Aorta (tissue), 5 donors: ENCODE data around the gene TMCO4. TPM values are rescaled to one million over a fixed set of nuclear protein-coding genes. Genes with fewer than 3 reads are reported as not detected.

Experiments used
- ATAC-seq: fragments of 200-7000 bp; cut with Tn5 transposase; one replicate; pipeline ENCODE4 v1.9.1; 2022; ENCODE audit warnings: moderate library complexity; ENCODE audit not compliant: low FRiP score
- DNase-seq, 2 donors: peaks; one replicate each; pipeline ENCODE4 v3.0.0-alpha.2; 2020
- H3K27ac ChIP-seq, 2 donors: one replicate each; pipeline ENCODE4 v1.5.1; 2013; ENCODE audit warnings: low read length in 2 of 2, mild to moderate bottlenecking in 2 of 2, moderate library complexity in 2 of 2, control low read depth in 1 of 2, inconsistent platforms in 1 of 2, low read depth in 1 of 2
- H3K27me3 ChIP-seq, 2 donors: one replicate each; pipeline ENCODE4 v1.6.1; 2013; ENCODE audit warnings: control low read depth in 1 of 2, low read length in 1 of 2, mild to moderate bottlenecking in 1 of 2, moderate library complexity in 1 of 2; ENCODE audit not compliant: insufficient read depth in 2 of 2, control insufficient read depth in 1 of 2
- H3K36me3 ChIP-seq, 2 donors: one replicate each; pipeline ENCODE4 v1.6.1; 2013; ENCODE audit warnings: control low read depth in 1 of 2, low read length in 1 of 2, mild to moderate bottlenecking in 1 of 2; ENCODE audit not compliant: insufficient read depth in 2 of 2, control insufficient read depth in 1 of 2
- H3K4me1 ChIP-seq, 2 donors: one replicate each; pipeline ENCODE4 v1.6.1; 2013; ENCODE audit warnings: low read length in 2 of 2, control low read depth in 1 of 2, mild to moderate bottlenecking in 1 of 2, moderate library complexity in 1 of 2; ENCODE audit not compliant: insufficient read depth in 2 of 2, control insufficient read depth in 1 of 2
- H3K4me3 ChIP-seq, 2 donors: one replicate each; pipeline ENCODE4 v1.5.1; 2013; ENCODE audit warnings: low read length in 2 of 2, control low read depth in 1 of 2, mild to moderate bottlenecking in 1 of 2
- H3K9me3 ChIP-seq: one replicate; pipeline ENCODE4 v1.6.1; 2013; ENCODE audit warnings: mild to moderate bottlenecking, low read length; ENCODE audit not compliant: control insufficient read depth
- WGBS, 2 donors: extraction: QIAGEN DNeasy Blood & Tissue Kit; methylation state at CpG; one replicate each; pipeline ENCODE4 v1.1.7; 2013; 5-methylcytosine and 5-hydroxymethylcytosine counted together
- intact Hi-C, 2 donors: fragments of 100-400 bp; cut with DNase I; formaldehyde crosslinking; loops; one replicate each; pipeline versions ENCODE4 v1.14.2 to v1.15.0; 2022
- polyA plus RNA-seq, 2 donors: library from polyadenylated mRNA; stranded (reverse); fragments of 200-250 nt; gene quantifications; one replicate each; pipeline ENCODE4 v1.2.3, GENCODE V29; 2013
- total RNA-seq, 2 donors: library from RNA; stranded (reverse); fragmentation: NEBNext Ultra II Directional; extraction: Animal tissue kit (Norgen Biotek cat#: 25700); gene quantifications; one replicate each; pipeline ENCODE4 v1.2.1, GENCODE V29; 2021
- donor health status: healthy with polysubstance abuse.
- donor health status: Bipolar disorder and iron deficiency.
- donor health status: DM: no; HTN: no; CAD: no.
- donor health status: DM: no; HTN: no; CAD: no.
- donor health status: DM: yes; HTN: yes; CAD: no.

Gene TMCO4
- total and polyA plus RNA-seq, 4 donors = 18.7 to 37.1 (median 27.9) TPM

- Histone ChIP-seq H3K36me3 (no peaks in the 10 kb centered on the region), H3K4me3 (no peak overlapping the region), H3K27me3 (no peaks in the 10 kb centered on the region), H3K4me1 (no peaks in the 10 kb centered on the region), H3K27ac (no peak overlapping the region), H3K9me3 (no peaks in the 10 kb centered on the region)
- DNase-seq (no peak), ATAC-seq (no peak)
- WGBS, 2 donors = 77 to 80% methylated on average over 18 of the region's 18 CpGs
- intact Hi-C loops = loop anchor here in 1 of 2 donors (5.0 kb wide), 1 partner anchor 41 kb away; no protein-coding TSS in a partner anchor
Observed at GRCh38 chr1:19768353-19769210, 31.1 kb downstream of the TMCO4 start.

GRCh38 chr1:19765623-19766022 is 34.1 kb downstream of the TMCO4 start:
- intact Hi-C loops = loop anchor here in 1 of 2 donors (5.0 kb wide), 1 partner anchor 38 kb away; no protein-coding TSS in a partner anchor
- WGBS, 2 donors = 36 to 59% methylated on average over 10 of the region's 10 CpGs

GRCh38 chr1:19764848-19765247 is 34.9 kb downstream of the TMCO4 start:
- Histone ChIP-seq H3K4me3 (no peak overlapping the region), H3K9me3 (no peaks in the 10 kb centered on the region), H3K27ac (no peak overlapping the region), H3K27me3 (no peaks in the 10 kb centered on the region), H3K36me3 (no peaks in the 10 kb centered on the region), H3K4me1 (no peaks in the 10 kb centered on the region)
- 87 to 88% methylated on average over 5 of the region's 5 CpGs for WGBS, 2 donors
- ATAC-seq (no peak), DNase-seq (no peak)
- intact Hi-C loops = loop anchor here (5.0 kb wide), 1 partner anchor 38 kb away; no protein-coding TSS in a partner anchor

More at GRCh38 chr1:19765623-19766022, 34.1 kb downstream of the TMCO4 start:
- Histone ChIP-seq H3K4me3 (no peak overlapping the region), H3K9me3 (no peaks in the 10 kb centered on the region), H3K36me3 (no peaks in the 10 kb centered on the region), H3K4me1 (no peaks in the 10 kb centered on the region), H3K27me3 (no peaks in the 10 kb centered on the region), H3K27ac (no peak overlapping the region)
- DNase-seq (peak in 1 of 2 donors; percentile 70), ATAC-seq (no peak)

- Histone ChIP-seq H3K27me3 (no peaks in the 10 kb centered on the region), H3K9me3 (no peaks in the 10 kb centered on the region), H3K4me1 (no peaks in the 10 kb centered on the region), H3K27ac (no peak overlapping the region), H3K36me3 (no peaks in the 10 kb centered on the region), H3K4me3 (no peak overlapping the region)
- ATAC-seq (no peak), DNase-seq (no peak)
- intact Hi-C loops = loop anchor here in 1 of 2 donors (5.0 kb wide), 1 partner anchor 35 kb away; no protein-coding TSS in a partner anchor
- 76% methylated on average over 11 of the region's 11 CpGs for WGBS, 2 donors
Observed at GRCh38 chr1:19762175-19762779, 37.4 kb downstream of the TMCO4 start.

GRCh38 chr1:19759740-19760089 is 40.0 kb downstream of the TMCO4 start:
- H3K27me3 ChIP-seq = no peaks in the 10 kb centered on the region
- DNase-seq (no peak), ATAC-seq (no peak)
- WGBS, 2 donors = 38 to 46% methylated on average over 1 of the region's 1 CpG
- no peaks in the 10 kb centered on the region for H3K9me3 ChIP-seq
- H3K27ac ChIP-seq = no peak overlapping the region
- no peaks in the 10 kb centered on the region for H3K36me3 ChIP-seq
- intact Hi-C loops = loop anchor here in 1 of 2 donors (5.0 kb wide), 1 partner anchor 32 kb away; no protein-coding TSS in a partner anchor
- H3K4me1 ChIP-seq = no peaks in the 10 kb centered on the region
- no peak overlapping the region for H3K4me3 ChIP-seq

- peak overlapping the region in 1 of 2 donors; percentile 15 for H3K27ac ChIP-seq
- no peak for ATAC-seq
- 50 to 54% methylated on average over 7 of the region's 7 CpGs for WGBS, 2 donors
Observed at GRCh38 chr1:19758227-19758830, 41.4 kb downstream of the TMCO4 start.

GRCh38 chr1:19757641-19758040 is 42.1 kb downstream of the TMCO4 start:
- H3K4me1 ChIP-seq = no peaks in the 10 kb centered on the region
- no peaks in the 10 kb centered on the region for H3K9me3 ChIP-seq
- DNase-seq (no peak), ATAC-seq (no peak)
- intact Hi-C loops = no loop called here
- H3K27ac ChIP-seq = no peak overlapping the region
- no peak overlapping the region for H3K4me3 ChIP-seq
- no peaks in the 10 kb centered on the region for H3K27me3 ChIP-seq
- H3K36me3 ChIP-seq = no peaks in the 10 kb centered on the region
- WGBS, 2 donors = 83 to 88% methylated on average over 4 of the region's 4 CpGs

More at GRCh38 chr1:19758227-19758830, 41.4 kb downstream of the TMCO4 start:
- H3K9me3 ChIP-seq = no peaks in the 10 kb centered on the region
- H3K4me1 ChIP-seq = no peaks in the 10 kb centered on the region
- no peak for DNase-seq
- H3K4me3 ChIP-seq = no peak overlapping the region
- no peaks in the 10 kb centered on the region for H3K27me3 ChIP-seq
- intact Hi-C loops = no loop called here
- H3K36me3 ChIP-seq = no peaks in the 10 kb centered on the region

GRCh38 chr1:19756480-19756879 is 43.2 kb downstream of the TMCO4 start:
- Histone ChIP-seq H3K4me1 (no peaks in the 10 kb centered on the region), H3K36me3 (no peaks in the 10 kb centered on the region), H3K27me3 (no peaks in the 10 kb centered on the region), H3K9me3 (no peaks in the 10 kb centered on the region), H3K27ac (no peak overlapping the region), H3K4me3 (no peak overlapping the region)
- no peak for DNase-seq
- 71 to 84% methylated on average over 5 of the region's 5 CpGs for WGBS, 2 donors
- intact Hi-C loops = no loop called here
- ATAC-seq = no peak
